Measurements from ENCODE around the gene GNB5. TPM values are rescaled to one million over a fixed set of nuclear protein-coding genes. Genes with fewer than 3 reads are reported as not detected.
"Not testable (repeated sequence)": the region's sequence is repeated elsewhere in the genome, so short reads cannot be mapped to it uniquely, and the experiment has no call there.

The GNB5 gene
- total and polyA plus RNA-seq, 8 donors, result 12.2 to 28.2 (median 15.8) TPM

DNA sequence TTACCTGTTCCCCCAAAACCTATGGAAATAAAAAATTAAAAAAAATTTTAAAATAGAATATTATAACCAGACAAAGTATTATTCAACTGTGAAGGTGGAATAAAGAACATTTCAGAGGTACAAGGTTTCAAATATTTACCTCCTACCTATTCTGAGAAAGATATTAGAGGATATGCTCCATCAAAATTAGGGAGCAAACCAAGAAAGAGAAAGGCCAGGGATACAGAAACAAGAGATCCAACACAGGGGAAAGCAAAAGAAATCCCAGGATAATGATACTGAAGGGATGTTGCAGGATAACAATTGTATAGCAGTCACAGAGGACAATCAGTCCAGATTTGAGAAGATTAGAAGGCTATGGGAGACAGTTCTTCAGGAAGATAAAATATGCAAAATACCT is 101.0 kb downstream of the GNB5 start:
- Histone ChIP-seq H3K4me3 (no peak overlapping the region), H3K4me1 (peaks cover 0 to 3% (median 0%) of the 10 kb centered on the region in 3 donors), H3K36me3 (no peaks in the 10 kb centered on the region), H3K9me3 (no peaks in the 10 kb centered on the region), H3K27me3 (no peaks in the 10 kb centered on the region), H3K27ac (no peak overlapping the region)
- no peak for DNase-seq
- no peak for ATAC-seq
- intact Hi-C loops (cut with DNase I), result no loop called here
- TF ChIP-seq, protein P1, sequence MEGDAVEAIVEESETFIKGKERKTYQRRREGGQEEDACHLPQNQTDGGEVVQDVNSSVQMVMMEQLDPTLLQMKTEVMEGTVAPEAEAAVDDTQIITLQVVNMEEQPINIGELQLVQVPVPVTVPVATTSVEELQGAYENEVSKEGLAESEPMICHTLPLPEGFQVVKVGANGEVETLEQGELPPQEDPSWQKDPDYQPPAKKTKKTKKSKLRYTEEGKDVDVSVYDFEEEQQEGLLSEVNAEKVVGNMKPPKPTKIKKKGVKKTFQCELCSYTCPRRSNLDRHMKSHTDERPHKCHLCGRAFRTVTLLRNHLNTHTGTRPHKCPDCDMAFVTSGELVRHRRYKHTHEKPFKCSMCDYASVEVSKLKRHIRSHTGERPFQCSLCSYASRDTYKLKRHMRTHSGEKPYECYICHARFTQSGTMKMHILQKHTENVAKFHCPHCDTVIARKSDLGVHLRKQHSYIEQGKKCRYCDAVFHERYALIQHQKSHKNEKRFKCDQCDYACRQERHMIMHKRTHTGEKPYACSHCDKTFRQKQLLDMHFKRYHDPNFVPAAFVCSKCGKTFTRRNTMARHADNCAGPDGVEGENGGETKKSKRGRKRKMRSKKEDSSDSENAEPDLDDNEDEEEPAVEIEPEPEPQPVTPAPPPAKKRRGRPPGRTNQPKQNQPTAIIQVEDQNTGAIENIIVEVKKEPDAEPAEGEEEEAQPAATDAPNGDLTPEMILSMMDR (IDR thresholded peaks at IDR 0.05), result no peak
- FAIRE-seq, result no peak

DNA sequence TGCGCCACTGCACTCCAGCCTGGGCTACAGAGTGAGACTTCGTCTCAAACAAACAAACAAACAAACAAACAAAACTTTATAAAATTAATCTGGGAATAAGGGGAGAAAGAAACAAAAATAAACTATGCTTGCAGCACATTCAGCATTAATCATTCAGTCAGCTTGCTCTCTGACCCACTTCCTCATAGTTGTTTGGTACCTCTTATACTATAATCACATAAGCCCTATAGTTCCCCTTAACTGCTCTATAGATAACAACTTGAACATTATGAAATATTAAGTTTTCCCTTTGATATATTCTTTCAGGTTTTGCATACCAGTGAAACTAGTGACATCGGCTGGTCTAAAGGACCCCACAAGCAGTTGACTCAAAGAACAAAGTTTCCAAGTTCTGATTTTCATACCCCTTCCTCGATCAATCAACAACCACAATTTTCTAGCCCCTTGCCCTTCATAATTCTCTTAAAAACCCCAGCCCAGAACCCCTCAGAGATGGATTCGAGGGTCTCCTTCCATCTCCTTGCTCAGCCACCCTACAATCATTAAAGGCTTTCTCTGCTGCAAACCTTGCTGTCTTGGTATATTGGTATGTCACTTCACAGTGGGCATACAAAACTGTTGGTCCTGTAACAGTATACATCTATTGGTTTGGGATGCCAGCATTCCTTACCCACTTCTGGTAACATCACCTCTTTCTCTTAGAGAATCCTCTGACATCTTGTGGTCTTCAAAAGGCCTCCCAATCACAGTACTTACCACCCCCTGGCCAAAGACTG is 105.0 kb downstream of the GNB5 start:
- H3K4me3 ChIP-seq, result no peak overlapping the region
- H3K36me3 ChIP-seq, result no peaks in the 10 kb centered on the region
- H3K9me3 ChIP-seq, result no peaks in the 10 kb centered on the region
- DNase-seq (no peak), ATAC-seq (peak in 1 of 4 donors; percentile 28), FAIRE-seq (no peak)
- TF ChIP-seq, protein P1 (IDR thresholded peaks at IDR 0.05), result no peak
- intact Hi-C loops (cut with DNase I), result no loop called here
- H3K27ac ChIP-seq, result no peak overlapping the region
- no peaks in the 10 kb centered on the region for H3K27me3 ChIP-seq
- no peaks in the 10 kb centered on the region for H3K4me1 ChIP-seq
- WGBS, 2 donors, result 85 to 86% methylated on average over 5 of the region's 5 CpGs

DNA sequence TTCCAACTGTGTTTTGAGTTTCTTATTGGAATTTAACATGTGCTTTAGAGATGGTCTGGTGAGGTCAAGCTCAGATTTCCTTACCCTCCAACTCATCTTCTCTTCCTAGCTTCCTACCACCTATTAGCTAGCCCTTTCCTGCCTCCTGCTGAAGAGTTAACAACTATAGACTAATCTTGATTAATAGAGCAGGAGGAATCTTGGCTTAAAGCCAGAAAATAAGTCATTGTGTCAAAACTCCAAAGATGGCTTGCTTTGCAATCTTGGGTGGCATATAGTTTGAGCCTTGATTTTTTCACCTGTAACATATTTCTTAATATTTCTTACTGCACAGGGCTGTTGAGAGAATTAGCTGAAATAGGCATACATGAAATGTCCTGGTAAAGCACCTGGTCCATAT is 105.9 kb downstream of the GNB5 start:
- intact Hi-C loops (cut with DNase I), result no loop called here

DNA sequence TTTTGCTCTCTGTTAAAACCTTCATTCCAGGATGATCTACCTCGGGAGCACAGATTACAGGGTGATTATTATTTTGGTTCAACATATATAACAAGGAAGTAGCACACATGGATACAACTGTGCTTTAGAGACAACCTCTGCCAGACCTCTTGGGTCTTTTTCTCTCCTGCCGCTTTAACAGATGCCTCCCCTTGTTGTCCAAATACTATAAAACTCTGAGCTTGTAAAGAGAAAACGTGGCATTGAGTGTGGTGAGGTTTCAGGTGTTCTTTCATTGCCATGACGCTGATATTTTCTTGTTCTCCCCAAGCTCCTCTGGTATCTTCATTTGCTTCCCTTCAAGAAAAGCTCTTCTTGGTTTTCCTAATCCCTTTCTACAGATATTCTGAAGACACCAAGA is 107.6 kb downstream of the GNB5 start:
- Histone ChIP-seq H3K4me1 (peaks cover 0 to 4% (median 0%) of the 10 kb centered on the region in 3 donors), H3K36me3 (no peaks in the 10 kb centered on the region), H3K9me3 (no peaks in the 10 kb centered on the region), H3K27ac (no peak overlapping the region), H3K4me3 (no peak overlapping the region), H3K27me3 (no peaks in the 10 kb centered on the region)
- TF ChIP-seq, protein P1 (IDR thresholded peaks at IDR 0.05), result no peak
- no peak for DNase-seq
- WGBS, 2 donors, result 67 to 69% methylated on average over 4 of the region's 4 CpGs
- intact Hi-C loops (cut with DNase I), result no loop called here
- no peak for FAIRE-seq
- no peak for ATAC-seq

More for the DNA sequence above, 105.9 kb downstream of the GNB5 start:
- no peaks in the 10 kb centered on the region for H3K4me1 ChIP-seq
- DNase-seq, result no peak
- no peak overlapping the region for H3K4me3 ChIP-seq
- TF ChIP-seq, protein P1 (IDR thresholded peaks at IDR 0.05), result no peak
- H3K27me3 ChIP-seq, result no peaks in the 10 kb centered on the region
- H3K36me3 ChIP-seq, result no peaks in the 10 kb centered on the region
- FAIRE-seq, result no peak
- ATAC-seq, result no peak
- H3K27ac ChIP-seq, result no peak overlapping the region
- H3K9me3 ChIP-seq, result no peaks in the 10 kb centered on the region

DNA sequence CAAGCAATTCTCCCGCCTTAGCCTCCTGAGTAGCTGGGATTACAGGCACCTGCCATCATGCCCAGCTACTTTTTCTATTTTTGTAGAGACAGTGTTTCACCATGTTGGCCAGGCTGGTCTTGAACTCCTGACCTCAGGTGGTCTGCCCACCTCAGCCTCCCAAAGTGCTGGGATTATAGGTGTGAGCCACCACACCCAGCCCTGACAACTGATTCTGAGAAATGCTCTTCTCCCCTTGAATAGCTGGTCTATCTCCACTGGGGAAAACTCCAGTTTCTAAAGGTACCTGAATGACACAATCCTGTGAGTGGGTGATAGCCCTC is 108.2 kb downstream of the GNB5 start:
- WGBS, 2 donors, result 93 to 94% methylated on average over 1 of the region's 1 CpG
- intact Hi-C loops (cut with DNase I), result not testable (repeated sequence)

More for the DNA sequence above, 108.2 kb downstream of the GNB5 start:
- ATAC-seq, DNase-seq, FAIRE-seq, H3K4me1 ChIP-seq, H3K9me3 ChIP-seq, H3K36me3 ChIP-seq, H3K27ac ChIP-seq, H3K4me3 ChIP-seq, H3K27me3 ChIP-seq: not testable (repeated sequence)

Measured in pancreas (tissue), 10 donors.